K562 (cell line): Measurements from ENCODE around the gene PTPRC. TPM values are rescaled to one million over a fixed set of nuclear protein-coding genes. Genes with fewer than 3 reads are reported as not detected.
A peak's percentile ranks its signal among the peaks of the same experiment; 100 is the strongest.

ENCODE experiments used
- ARNT ChIP-seq, 2 experiments: fragments of 450-650 bp; IDR thresholded peaks; 2 replicates each; pipeline ENCODE4 v1.6.1; 2016; ENCODE audit warnings: mild to moderate bottlenecking in 1 of 2
- BRD9 ChIP-seq: fragments of 450-650 bp; IDR thresholded peaks from 2 replicates; pipeline ENCODE4 v1.6.1; 2018; ENCODE audit warnings: low read depth; ENCODE audit not compliant: partially characterized antibody
- CBX5 ChIP-seq: IDR thresholded peaks from 2 replicates; pipeline ENCODE4 v1.6.1; 2014; ENCODE audit warnings: low read depth, borderline replicate concordance
- CHAMP1 ChIP-seq: fragments of 450-650 bp; IDR thresholded peaks from 2 replicates; pipeline ENCODE4 v1.6.1; 2016; ENCODE audit warnings: mild to moderate bottlenecking
- DIDO1 ChIP-seq: fragments of 450-650 bp; IDR thresholded peaks from 2 replicates; pipeline ENCODE4 v1.6.1; 2016; ENCODE audit warnings: low read depth, missing biosample characterization, missing genetic modification characterization
- ETS1 ChIP-seq: conservative IDR thresholded peaks from 2 replicates; pipeline ENCODE4 v1.6.1; 2011; ENCODE audit warnings: low read depth, mild to moderate bottlenecking, low read length; ENCODE audit not compliant: control insufficient read depth
- IFI16 ChIP-seq: fragments of 250-450 bp; sonication (Bioruptor Pico); IDR thresholded peaks from 2 replicates; pipeline ENCODE4 v2.1.2; 2022; ENCODE audit warnings: mild to moderate bottlenecking, inconsistent platforms
- LCOR ChIP-seq: sonication (generic); formaldehyde crosslinking; IDR thresholded peaks from 2 replicates; pipeline ENCODE4 v1.8.0; 2022; ENCODE audit warnings: mild to moderate bottlenecking, missing genetic modification reagents
- MECOM ChIP-seq: fragments of 250-450 bp; sonication (Bioruptor Pico); IDR thresholded peaks from 2 replicates; pipeline ENCODE4 v1.8.0; 2022; ENCODE audit warnings: inconsistent platforms
- MTA2 ChIP-seq: fragments of 450-650 bp; IDR thresholded peaks from 2 replicates; pipeline ENCODE4 v1.6.1; 2016; ENCODE audit warnings: low read depth
- NRF1 ChIP-seq, 2 experiments: fragments of 450-650 bp; IDR thresholded peaks in 1 of 2; conservative IDR thresholded peaks in 1 of 2; 2 replicates each; pipeline ENCODE4 v1.6.1; 2014; ENCODE audit warnings: mild to moderate bottlenecking in 2 of 2
- PREB ChIP-seq: sonication (generic); formaldehyde crosslinking; IDR thresholded peaks from 2 replicates; pipeline ENCODE4 v1.8.1; 2023; ENCODE audit warnings: mild to moderate bottlenecking, missing genetic modification reagents
- PYGO2 ChIP-seq: fragments of 450-650 bp; IDR thresholded peaks from 2 replicates; pipeline ENCODE4 v1.6.1; 2016; ENCODE audit warnings: mild to moderate bottlenecking, missing genetic modification characterization, moderate library complexity, missing compliant biosample characterization
- RAD51 ChIP-seq: fragments of 450-650 bp; IDR thresholded peaks from 2 replicates; pipeline ENCODE4 v1.7.1; 2016; ENCODE audit warnings: low read depth, mild to moderate bottlenecking, borderline replicate concordance
- VEZF1 ChIP-seq: fragments of 200-800 bp; sonication (Bioruptor generic); IDR thresholded peaks from 2 replicates; pipeline ENCODE4 v1.6.1; 2017; ENCODE audit warnings: missing genetic modification characterization, missing compliant biosample characterization
- XRCC3 ChIP-seq: fragments of 450-650 bp; IDR thresholded peaks from 2 replicates; pipeline ENCODE4 v1.6.1; 2017; ENCODE audit warnings: mild to moderate bottlenecking, moderate library complexity
- ZBTB2 ChIP-seq: fragments of 450-650 bp; IDR thresholded peaks from 2 replicates; pipeline ENCODE4 v1.6.1; 2016; ENCODE audit warnings: antibody characterized with exemption
- ZNF644 ChIP-seq: fragments of 200-800 bp; sonication (Bioruptor generic); IDR thresholded peaks from 2 replicates; pipeline ENCODE4 v1.6.1; 2016; ENCODE audit warnings: low read depth, missing genetic modification characterization, missing compliant biosample characterization
- ZZZ3 ChIP-seq: fragments of 450-650 bp; IDR thresholded peaks from 2 replicates; pipeline ENCODE4 v1.6.1; 2016; ENCODE audit warnings: antibody characterized with exemption, mild to moderate bottlenecking, moderate library complexity
- polyA plus RNA-seq, 8 experiments: library from polyadenylated mRNA; depleted of rRNA in 4 of 8; stranded (reverse) in 5 of 8; unstranded in 3 of 8; fragments of >200 nt; fragmentation: Nextera tagmentation in 2 of 8; fragmentation: Illumina TruSeq in 1 of 8; extraction: Ambion mirVana in 2 of 8; extraction: Trizol in 1 of 8; gene quantifications; 2 replicates each; pipeline versions ENCODE4 v1.2.1 to v1.2.3, GENCODE V29; 2011 to 2014; ENCODE audit warnings: inconsistent platforms in 1 of 8, missing spikeins in 1 of 8
- total RNA-seq, 7 experiments: library from RNA; depleted of rRNA in 6 of 7; stranded (reverse); fragments of >200 nt in 6 of 7; fragmentation: Illumina TruSeq in 2 of 7; extraction: Trizol in 2 of 7; gene quantifications; 2 replicates each; pipeline versions ENCODE4 v1.2.1 to v1.2.3, GENCODE V29; 2011 to 2021; ENCODE audit warnings: low replicate concordance in 1 of 7

PTPRC gene
- total and polyA plus RNA-seq, 9 of the 15 experiments (the other 6 are each of a cell fraction or from before 2014, with no cell fraction given): 7.1 to 107 (median 62.9) TPM

- TF ChIP-seq IFI16 (CRISPR knock-in tag): no peak
- no peak for TF ChIP-seq PREB (CRISPR knock-in tag)
- TF ChIP-seq ARNT (IDR thresholded peaks at IDR 0.05): no peak
- no peak; the same call in 1 of the 2 replicates for TF ChIP-seq ZNF644 (tag)
- no peak for TF ChIP-seq MTA2
- TF ChIP-seq VEZF1 (CRISPR knock-in tag): no peak
- TF ChIP-seq BRD9: peak; percentile 55
- no peak for TF ChIP-seq XRCC3
- peak; percentile 28; the same call in 1 of the 2 replicates for TF ChIP-seq LCOR (CRISPR knock-in tag)
- no peak for TF ChIP-seq ETS1
- TF ChIP-seq MECOM (CRISPR knock-in tag): no peak
- no peak for TF ChIP-seq ZZZ3
- no peak for TF ChIP-seq RAD51
- TF ChIP-seq DIDO1 (tag): no peak
- no peak for TF ChIP-seq PYGO2 (tag)
- TF ChIP-seq NRF1 (conservative IDR thresholded peaks at IDR 0.05 in 1 of 2, IDR thresholded peaks at IDR 0.05 in 1 of 2): peak; percentile 60 to 65
- TF ChIP-seq CHAMP1: peak; percentile 72; the same call in 1 of the 2 replicates
- TF ChIP-seq CBX5: no peak
- TF ChIP-seq ZBTB2: no peak
Measured at GRCh38 chr1:198681831-198682759, 43.3 kb downstream of the PTPRC start (continued).
